ENCODE results near the gene SPEM3. TPM values are rescaled to one million over a fixed set of nuclear protein-coding genes. Genes with fewer than 3 reads are reported as not detected.

Gene SPEM3
- total RNA-seq, 5 donors from 2014 or later (not counting 1 experiment from before 2014, with no cell fraction given): not detected

DNA sequence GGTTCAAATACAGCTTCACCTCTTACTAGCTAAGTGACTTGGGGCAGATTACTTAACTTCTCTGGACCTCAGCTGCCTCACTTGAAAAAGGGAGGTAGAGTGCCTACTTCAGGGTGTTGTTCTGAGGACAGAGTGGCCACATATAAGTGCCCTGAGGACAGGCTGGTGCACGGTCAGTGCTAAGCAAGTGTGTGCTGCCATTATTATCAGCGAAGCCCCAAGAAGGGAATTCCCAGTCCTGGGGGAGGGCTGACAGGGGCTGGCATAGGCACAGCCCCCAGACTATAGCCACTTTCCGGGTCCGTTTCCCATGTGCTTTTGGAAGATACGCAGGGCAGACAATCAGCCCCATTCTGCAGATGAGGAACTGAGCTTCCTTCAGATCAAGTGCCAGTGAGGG lies 48.3 kb downstream of the SPEM3 start:
- DNase-seq (no peak), ATAC-seq (replicated peaks in 1 of 4) (no peak)
- Histone ChIP-seq H3K9me3 (no peaks in the 10 kb centered on the region), H3K36me3 (ENCODE audit: control insufficient read depth in 2 of 2, extremely low read depth in 1 of 2, insufficient read depth in 1 of 2, low read length in 1 of 2) (peaks cover 0 to 3% of the 10 kb centered on the region in 2 donors), H3K4me1 (ENCODE audit: control insufficient read depth in 1 of 2, extremely low read depth in 1 of 2, insufficient read depth in 2 of 2, low read length in 2 of 2) (peaks cover 18 to 76% of the 10 kb centered on the region in 2 experiments), H3K27ac (ENCODE audit: low read length) (peak overlapping the region; percentile 88), H3K4me3 (ENCODE audit: control insufficient read depth in 1 of 2, extremely low read depth in 1 of 2, low read length in 1 of 2) (peak overlapping the region in 1 of 2 donors; percentile 81), H3K27me3 (replicated peaks in 1 of 2; ENCODE audit: control insufficient read depth in 2 of 2, extremely low read depth in 1 of 2, insufficient read depth in 2 of 2, low read length in 1 of 2) (no peaks in the 10 kb centered on the region)
- Mint-ChIP-seq H3K9me3 (no peaks in the 10 kb centered on the region), H3K27me3 (no peaks in the 10 kb centered on the region), H3K4me3 (peak overlapping the region; percentile 92 to 96 (median 95)), H3K36me3 (no peaks in the 10 kb centered on the region), H3K4me1 (peaks cover 59 to 78% (median 76%) of the 10 kb centered on the region in 3 donors), H3K27ac (peak overlapping the region; percentile 89 to 96)
- ChIA-PET CTCF (no interaction called here), POLR2A (interaction anchor here (0.5 to 1.1 kb wide), 3 partner anchors 8 to 99 kb away, joined by 3 to 6 read pairs (median 4); no protein-coding TSS in a partner anchor)
- WGBS (ENCODE audit: insufficient coverage): 94% methylated on average over 5 of the region's 5 CpGs

DNA sequence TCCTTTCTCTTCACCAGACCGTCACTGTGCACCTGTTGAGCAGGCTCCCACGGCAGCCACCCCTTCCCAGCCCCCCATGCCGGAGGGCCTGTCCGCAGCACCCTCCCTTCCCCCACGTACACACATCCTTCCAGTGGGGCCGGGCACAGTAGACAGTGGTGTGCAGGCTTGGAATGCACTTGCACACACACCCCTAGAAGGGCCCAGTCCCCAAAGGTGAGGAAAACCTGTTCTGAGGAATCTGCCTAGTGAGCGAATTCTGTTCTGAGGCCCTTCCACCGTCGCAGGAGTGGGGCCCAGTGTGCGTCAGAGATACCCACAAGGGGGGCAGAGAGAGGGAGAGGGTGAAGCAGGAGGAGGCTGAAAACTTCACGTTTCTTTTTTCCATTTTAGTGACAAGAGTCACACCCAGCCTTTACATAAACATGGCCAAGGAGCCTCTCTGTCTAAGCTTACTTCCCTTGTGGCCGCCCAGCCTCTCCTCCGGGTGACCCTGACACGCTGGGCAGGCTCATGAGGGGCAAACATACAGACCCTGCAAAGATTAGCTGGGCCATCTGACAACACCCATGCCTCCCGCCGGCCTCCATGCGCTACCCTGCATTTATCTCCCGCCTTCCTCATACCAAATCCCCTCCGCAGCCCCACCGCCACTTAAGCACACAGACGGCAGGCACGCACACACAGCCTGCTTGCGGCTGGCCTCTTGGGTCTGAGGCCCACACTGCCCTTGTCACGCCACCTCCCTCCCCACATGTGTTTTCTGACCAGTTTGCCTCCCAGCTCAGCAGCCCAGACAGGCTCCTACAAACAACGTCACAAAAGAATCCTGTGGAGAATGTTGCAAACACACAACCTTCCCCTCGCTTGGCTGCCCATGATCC lies 49.0 kb downstream of the SPEM3 start:
- Histone ChIP-seq H3K9me3 (no peaks in the 10 kb centered on the region), H3K27ac (ENCODE audit: low read length) (peak overlapping the region; percentile 88), H3K4me3 (ENCODE audit: control insufficient read depth in 1 of 2, extremely low read depth in 1 of 2, low read length in 1 of 2) (peak overlapping the region; percentile 67 to 81), H3K4me1 (ENCODE audit: control insufficient read depth in 1 of 2, extremely low read depth in 1 of 2, insufficient read depth in 2 of 2, low read length in 2 of 2) (peaks cover 17 to 75% of the 10 kb centered on the region in 2 experiments), H3K27me3 (replicated peaks in 1 of 2; ENCODE audit: control insufficient read depth in 2 of 2, extremely low read depth in 1 of 2, insufficient read depth in 2 of 2, low read length in 1 of 2) (no peaks in the 10 kb centered on the region), H3K36me3 (ENCODE audit: control insufficient read depth in 2 of 2, extremely low read depth in 1 of 2, insufficient read depth in 1 of 2, low read length in 1 of 2) (peaks cover 0 to 3% of the 10 kb centered on the region in 2 donors)
- CTCF ChIA-PET: no interaction called here
- Mint-ChIP-seq H3K4me3 (peak overlapping the region; percentile 92 to 96 (median 95)), H3K27ac (peak overlapping the region; percentile 89 to 96), H3K9me3 (no peaks in the 10 kb centered on the region), H3K36me3 (no peaks in the 10 kb centered on the region), H3K27me3 (no peaks in the 10 kb centered on the region), H3K4me1 (peaks cover 60 to 78% (median 75%) of the 10 kb centered on the region in 3 donors)
- POLR2A ChIA-PET: interaction anchor here (0.5 to 1.1 kb wide), 4 partner anchors 8 to 345 kb away, joined by 3 to 6 read pairs (median 4); no protein-coding TSS in a partner anchor
- DNase-seq (peak in 29 of 35 experiments; percentile 24 to 72 (median 43)), ATAC-seq (replicated peaks in 1 of 4) (peak in 1 of 4 experiments; percentile 40)
- WGBS (ENCODE audit: insufficient coverage): 68% methylated on average over 22 of the region's 26 CpGs

DNA sequence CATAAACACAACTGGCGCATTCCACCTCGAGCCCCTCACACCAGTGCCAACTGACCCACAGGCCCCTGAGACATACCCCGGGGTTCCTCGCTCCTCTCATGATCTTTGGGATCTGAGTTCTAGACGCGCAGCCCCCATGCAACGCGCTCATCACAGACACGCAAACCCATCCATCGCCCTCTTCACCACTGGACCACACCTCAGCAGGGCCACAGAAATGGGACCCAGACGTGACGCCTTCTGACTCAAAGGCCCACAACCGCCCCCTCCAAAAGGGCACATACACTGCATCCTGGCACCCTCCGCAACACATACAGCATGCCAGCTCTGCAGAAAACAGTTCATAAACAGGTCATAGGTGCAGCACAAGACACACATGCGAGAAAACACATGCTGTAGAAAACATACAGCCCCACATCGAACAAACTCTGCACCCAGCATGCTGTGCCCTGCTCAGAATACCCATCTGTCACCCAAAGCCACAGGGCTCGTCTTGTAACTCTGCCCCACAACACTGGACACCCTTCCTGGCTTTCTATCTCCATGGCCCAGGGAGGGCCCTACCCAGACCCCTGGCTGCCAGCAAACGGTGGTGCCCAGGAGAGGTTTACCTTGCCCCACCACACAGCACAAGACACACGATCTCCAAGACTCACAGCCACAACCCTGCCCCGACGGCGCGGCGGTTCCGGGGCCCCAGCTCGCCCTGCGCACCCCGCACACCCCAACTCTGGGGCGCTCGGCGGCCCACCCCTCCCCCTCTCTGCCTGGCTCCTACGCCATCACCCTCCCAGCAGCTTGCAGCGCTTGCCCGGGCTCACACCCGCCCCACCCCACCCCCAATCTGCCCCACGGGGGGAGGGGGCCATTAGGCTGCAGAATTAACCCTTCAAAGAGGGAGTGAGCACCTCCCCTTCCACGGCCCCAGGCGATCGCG lies 49.9 kb downstream of the SPEM3 start:
- ATAC-seq (replicated peaks in 1 of 4) (peak; percentile 36 to 47 (median 46)), DNase-seq (peak; percentile 50 to 85 (median 78))
- Histone ChIP-seq H3K4me3 (ENCODE audit: control insufficient read depth in 1 of 2, extremely low read depth in 1 of 2, low read length in 1 of 2) (peak overlapping the region; percentile 67 to 81), H3K27me3 (replicated peaks in 1 of 2; ENCODE audit: control insufficient read depth in 2 of 2, extremely low read depth in 1 of 2, insufficient read depth in 2 of 2, low read length in 1 of 2) (no peaks in the 10 kb centered on the region), H3K36me3 (ENCODE audit: control insufficient read depth in 2 of 2, extremely low read depth in 1 of 2, insufficient read depth in 1 of 2, low read length in 1 of 2) (peaks cover 0 to 3% of the 10 kb centered on the region in 2 donors), H3K27ac (ENCODE audit: low read length) (peak overlapping the region; percentile 88), H3K9me3 (no peaks in the 10 kb centered on the region), H3K4me1 (ENCODE audit: control insufficient read depth in 1 of 2, extremely low read depth in 1 of 2, insufficient read depth in 2 of 2, low read length in 2 of 2) (peaks cover 19 to 80% of the 10 kb centered on the region in 2 experiments)
- Mint-ChIP-seq H3K36me3 (no peaks in the 10 kb centered on the region), H3K4me1 (peaks cover 64 to 79% (median 78%) of the 10 kb centered on the region in 3 donors), H3K27me3 (no peaks in the 10 kb centered on the region), H3K9me3 (no peaks in the 10 kb centered on the region), H3K4me3 (peak overlapping the region; percentile 92 to 96 (median 95)), H3K27ac (peak overlapping the region; percentile 89 to 96)
- ChIA-PET POLR2A (interaction anchor here in 1 of 2 donors (0.6 to 0.7 kb wide), 2 partner anchors 76 to 252 kb away, joined by 3 read pairs; no protein-coding TSS in a partner anchor), CTCF (interaction anchor here in 1 of 2 donors (0.7 to 2.1 kb wide), 3 partner anchors 35 to 44 kb away, joined by 3 to 5 read pairs (median 3); partner anchors contain the start of gene TMEM102)
- WGBS (ENCODE audit: insufficient coverage): 24% methylated on average over 35 of the region's 40 CpGs

DNA sequence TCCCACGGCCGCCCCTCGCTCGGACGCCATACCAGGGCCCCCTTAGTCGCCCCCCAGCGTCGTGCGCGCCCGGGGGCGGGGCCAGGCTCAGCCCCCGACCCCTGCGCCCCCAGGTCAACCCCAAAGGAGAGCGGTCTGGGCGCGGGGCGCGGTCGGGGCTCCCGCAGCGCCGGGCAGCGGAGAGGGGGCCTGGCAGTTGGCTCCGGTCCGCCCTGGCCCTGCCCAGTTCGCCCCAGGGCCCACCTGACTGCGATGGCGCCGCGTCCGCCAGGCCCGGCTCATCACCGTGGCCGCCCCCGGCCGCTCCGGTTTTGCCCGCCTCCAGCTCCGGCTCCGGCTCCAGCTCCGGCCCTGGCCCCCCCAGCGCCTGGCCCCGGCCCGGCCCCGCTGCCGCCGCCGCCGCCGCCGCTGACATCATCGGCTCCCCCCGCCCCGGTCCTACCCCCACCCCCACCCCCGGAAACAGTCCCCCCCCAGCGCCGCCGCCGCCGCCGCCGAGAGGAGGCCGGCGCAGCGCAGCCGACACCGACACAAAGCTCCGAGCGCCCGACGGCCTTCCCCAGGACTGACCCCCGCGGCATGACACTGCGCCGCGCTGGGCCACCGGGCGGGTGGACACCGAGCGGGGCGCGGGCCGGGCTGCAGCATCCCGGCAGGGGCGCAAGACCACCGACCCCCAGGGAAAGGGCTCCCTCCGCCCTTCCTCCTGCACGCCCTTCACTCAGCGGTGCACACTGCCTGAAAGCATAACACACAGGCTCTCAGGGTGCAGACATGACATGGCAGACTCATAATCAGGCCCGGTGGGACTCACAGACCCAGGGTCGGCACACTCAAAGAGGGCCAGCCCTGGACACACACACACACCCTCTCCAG lies 50.8 kb downstream of the SPEM3 start, which contains the start of gene ZBTB4:
Gene ZBTB4, minus strand, starts transcription at position 419 of the 876 bp plus-strand sequence. CDS start 12,830 bp downstream, outside the sequence.
- ChIA-PET POLR2A (interaction anchor here in 1 of 2 donors (0.6 to 0.7 kb wide), 2 partner anchors 17 to 77 kb away, joined by 3 to 4 read pairs; no protein-coding TSS in a partner anchor), CTCF (interaction anchor here in 1 of 2 donors (0.6 to 2.1 kb wide), 5 partner anchors 34 to 77 kb away, joined by 3 to 5 read pairs (median 3); partner anchors contain the start of gene TMEM102)
- Mint-ChIP-seq H3K4me1 (peaks cover 68 to 74% (median 71%) of the 10 kb centered on the region in 3 donors), H3K9me3 (no peaks in the 10 kb centered on the region), H3K4me3 (peak within 1 kb of the TSS; percentile 92 to 96 (median 95)), H3K27me3 (no peaks in the 10 kb centered on the region), H3K36me3 (no peaks in the 10 kb centered on the region), H3K27ac (peak within 1 kb of the TSS; percentile 100)
- Histone ChIP-seq H3K27me3 (replicated peaks in 1 of 2; ENCODE audit: control insufficient read depth in 2 of 2, extremely low read depth in 1 of 2, insufficient read depth in 2 of 2, low read length in 1 of 2) (no peaks in the 10 kb centered on the region), H3K9me3 (no peaks in the 10 kb centered on the region), H3K4me1 (ENCODE audit: control insufficient read depth in 1 of 2, extremely low read depth in 1 of 2, insufficient read depth in 2 of 2, low read length in 2 of 2) (peaks cover 19 to 74% of the 10 kb centered on the region in 2 experiments), H3K4me3 (ENCODE audit: control insufficient read depth in 1 of 2, extremely low read depth in 1 of 2, low read length in 1 of 2) (peak within 1 kb of the TSS; percentile 72 to 94), H3K36me3 (ENCODE audit: control insufficient read depth in 2 of 2, extremely low read depth in 1 of 2, insufficient read depth in 1 of 2, low read length in 1 of 2) (peaks cover 0 to 3% of the 10 kb centered on the region in 2 donors), H3K27ac (ENCODE audit: low read length) (peak within 1 kb of the TSS; percentile 90)
- ATAC-seq (replicated peaks in 1 of 4): peak; percentile 8 to 21 (median 18)
- DNase-seq: peak; percentile 30 to 86 (median 65)
- 0% methylated on average over 65 of the region's 92 CpGs for WGBS (ENCODE audit: insufficient coverage)

DNA sequence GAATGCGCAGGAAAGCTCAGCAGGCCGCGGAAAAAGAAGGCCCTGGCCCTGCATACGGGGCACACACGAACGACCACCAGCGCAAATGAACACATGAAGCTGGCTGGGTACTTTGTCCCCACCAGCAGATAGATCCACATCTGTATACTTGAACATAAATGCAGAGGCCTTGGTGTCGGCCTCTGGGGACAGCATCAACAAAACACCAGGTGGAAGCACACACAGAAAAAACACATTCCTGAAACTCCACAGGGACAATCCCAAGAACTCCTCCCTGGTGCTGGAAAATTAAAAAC lies 51.4 kb downstream of the SPEM3 start:
- Mint-ChIP-seq H3K27me3 (no peaks in the 10 kb centered on the region), H3K4me3 (peak overlapping the region; percentile 88 to 92 (median 90))
- POLR2A ChIA-PET: interaction anchor here in 1 of 2 donors (0.6 kb wide), 1 partner anchor 18 kb away, joined by 4 read pairs; no protein-coding TSS in a partner anchor

More for the DNA sequence above, 51.4 kb downstream of the SPEM3 start:
- CTCF ChIA-PET: interaction anchor here in 1 of 2 donors (0.6 to 2.1 kb wide), 4 partner anchors 36 to 78 kb away, joined by 3 to 5 read pairs (median 4); partner anchors contain the start of gene TMEM102
- ATAC-seq (replicated peaks in 1 of 4) (no peak), DNase-seq (no peak)
- Histone ChIP-seq H3K27me3 (replicated peaks in 1 of 2; ENCODE audit: control insufficient read depth in 2 of 2, extremely low read depth in 1 of 2, insufficient read depth in 2 of 2, low read length in 1 of 2) (no peaks in the 10 kb centered on the region), H3K36me3 (ENCODE audit: control insufficient read depth in 2 of 2, extremely low read depth in 1 of 2, insufficient read depth in 1 of 2, low read length in 1 of 2) (peaks cover 0 to 3% of the 10 kb centered on the region in 2 donors), H3K9me3 (no peaks in the 10 kb centered on the region), H3K4me3 (ENCODE audit: control insufficient read depth in 1 of 2, extremely low read depth in 1 of 2, low read length in 1 of 2) (peak overlapping the region; percentile 72 to 94), H3K4me1 (ENCODE audit: control insufficient read depth in 1 of 2, extremely low read depth in 1 of 2, insufficient read depth in 2 of 2, low read length in 2 of 2) (peaks cover 19 to 74% of the 10 kb centered on the region in 2 experiments), H3K27ac (ENCODE audit: low read length) (peak overlapping the region; percentile 90)
- Mint-ChIP-seq H3K36me3 (no peaks in the 10 kb centered on the region), H3K4me1 (peaks cover 73 to 76% (median 74%) of the 10 kb centered on the region in 3 donors), H3K27ac (peak overlapping the region; percentile 100), H3K9me3 (no peaks in the 10 kb centered on the region)
- 8% methylated on average over 4 of the region's 8 CpGs for whole genome bisulfite sequencing (ENCODE audit: insufficient coverage)

Measured in T-cell (primary cell).